ENCODE measurements around the gene PRRG3.

Gene PRRG3

DNA sequence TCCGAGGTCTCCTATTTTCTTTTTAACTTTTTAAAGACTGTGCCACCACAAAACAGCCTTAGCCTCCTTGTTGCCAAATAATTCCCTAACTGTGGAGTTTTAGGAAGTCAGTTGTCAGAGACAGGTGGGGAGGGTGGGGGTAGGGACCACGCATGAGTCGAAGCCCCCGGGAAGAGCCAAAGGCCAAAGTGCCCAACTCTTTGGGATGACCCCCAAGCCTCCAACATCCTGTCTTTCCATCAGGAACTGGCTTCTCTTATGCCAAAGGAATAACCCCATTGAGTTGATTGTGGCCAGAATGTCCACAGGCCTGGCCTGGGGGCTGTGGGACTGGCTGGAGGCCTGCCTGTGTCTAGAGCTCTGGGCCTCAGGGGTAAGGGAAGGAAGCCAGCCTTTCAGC, 5.8 kb downstream of the PRRG3 start:
- no peak overlapping the region for H3K4me3 Mint-ChIP-seq
- no peaks in the 10 kb centered on the region for H3K36me3 Mint-ChIP-seq
- no peak overlapping the region for H3K27ac Mint-ChIP-seq
- no peaks in the 10 kb centered on the region for H3K4me1 Mint-ChIP-seq
- H3K9me3 Mint-ChIP-seq = no peaks in the 10 kb centered on the region
- H3K27me3 Mint-ChIP-seq = peaks cover 8% of the 10 kb centered on the region
- no peak for ATAC-seq

- H3K36me3 Mint-ChIP-seq = no peaks in the 10 kb centered on the region
- peaks cover 3% of the 10 kb centered on the region for H3K27me3 Mint-ChIP-seq
- no peak overlapping the region for H3K27ac Mint-ChIP-seq
- H3K4me3 Mint-ChIP-seq = no peak overlapping the region
- ATAC-seq = no peak
- no peaks in the 10 kb centered on the region for H3K9me3 Mint-ChIP-seq
- H3K4me1 Mint-ChIP-seq = no peaks in the 10 kb centered on the region
Measured at GRCh38 chrX:151701531-151701930, 6.3 kb downstream of the PRRG3 start.

DNA sequence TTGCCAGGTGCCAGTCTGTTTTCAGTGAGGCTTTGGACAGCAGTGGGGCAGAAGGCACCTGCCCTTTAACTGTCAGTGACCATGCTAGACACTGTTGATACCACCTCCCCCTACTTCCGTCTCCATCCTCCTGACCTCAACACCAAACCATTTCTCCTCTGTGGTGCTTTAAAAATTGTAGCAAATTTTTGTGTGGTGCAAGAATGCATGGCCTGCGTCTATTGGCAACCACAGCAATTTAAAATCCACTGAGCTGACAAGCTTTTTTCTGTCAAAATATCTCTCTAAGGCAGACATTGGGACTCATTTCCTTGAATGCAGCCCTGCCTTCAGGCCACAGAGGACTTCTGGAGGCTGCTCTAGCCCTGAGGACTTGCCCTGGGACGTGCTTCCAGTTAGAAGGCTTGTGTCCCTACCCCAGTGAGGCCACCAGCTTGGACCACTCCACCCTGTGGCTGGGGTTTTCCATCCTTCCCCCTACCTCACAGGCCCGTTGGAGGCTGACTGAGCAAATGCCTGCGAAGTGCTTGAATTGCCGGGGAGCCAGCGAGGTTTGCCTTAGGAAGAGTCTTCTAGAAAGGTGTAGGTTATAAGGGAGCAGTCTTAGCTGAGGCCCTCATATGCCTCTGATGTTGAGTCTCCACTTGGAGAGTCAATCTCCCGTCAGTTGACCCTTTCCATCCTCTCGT, 6.9 kb downstream of the PRRG3 start:
- Mint-ChIP-seq H3K27ac (no peak overlapping the region), H3K4me1 (no peaks in the 10 kb centered on the region), H3K27me3 (no peaks in the 10 kb centered on the region), H3K4me3 (no peak overlapping the region), H3K9me3 (no peaks in the 10 kb centered on the region), H3K36me3 (no peaks in the 10 kb centered on the region)
- no peak for ATAC-seq

DNA sequence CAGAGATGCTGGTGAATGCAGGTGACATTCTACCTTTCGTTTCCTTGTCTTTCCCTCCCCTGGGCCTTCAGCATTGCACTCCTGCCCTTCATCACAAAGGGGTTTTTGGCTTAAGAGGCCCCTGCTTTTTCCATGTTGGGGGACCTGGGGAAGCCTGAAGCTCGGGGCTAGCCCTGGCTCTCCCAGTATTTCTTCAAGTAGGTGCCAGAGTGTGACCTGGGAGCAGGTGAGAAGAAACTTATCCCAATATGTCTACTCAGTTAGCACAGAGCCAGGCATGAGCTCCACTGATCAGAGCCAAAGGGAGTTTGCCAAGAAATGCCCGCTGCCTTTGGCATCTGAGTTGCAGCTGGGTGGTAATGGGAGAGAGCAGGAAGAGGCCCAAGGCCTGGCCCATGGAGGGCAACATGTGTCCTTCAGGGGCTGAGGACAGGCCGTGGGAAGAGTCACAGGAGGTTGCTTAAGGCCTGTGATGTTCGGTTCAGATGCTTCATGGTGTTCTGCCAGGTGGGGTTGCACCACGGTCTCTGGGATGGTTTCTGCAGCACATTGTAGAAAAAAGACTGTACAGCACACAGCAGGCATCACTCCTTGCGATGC, 7.6 kb downstream of the PRRG3 start:
- no peaks in the 10 kb centered on the region for H3K9me3 Mint-ChIP-seq
- ATAC-seq = no peak
- no peak overlapping the region for H3K27ac Mint-ChIP-seq
- H3K36me3 Mint-ChIP-seq = no peaks in the 10 kb centered on the region
- H3K4me3 Mint-ChIP-seq = no peak overlapping the region
- no peaks in the 10 kb centered on the region for H3K27me3 Mint-ChIP-seq
- no peaks in the 10 kb centered on the region for H3K4me1 Mint-ChIP-seq

- no peak for ATAC-seq
- Mint-ChIP-seq H3K9me3 (no peaks in the 10 kb centered on the region), H3K36me3 (no peaks in the 10 kb centered on the region), H3K27me3 (no peaks in the 10 kb centered on the region), H3K27ac (no peak overlapping the region), H3K4me1 (no peaks in the 10 kb centered on the region), H3K4me3 (no peak overlapping the region)
Measured at GRCh38 chrX:151703487-151703886, 8.2 kb downstream of the PRRG3 start.

DNA sequence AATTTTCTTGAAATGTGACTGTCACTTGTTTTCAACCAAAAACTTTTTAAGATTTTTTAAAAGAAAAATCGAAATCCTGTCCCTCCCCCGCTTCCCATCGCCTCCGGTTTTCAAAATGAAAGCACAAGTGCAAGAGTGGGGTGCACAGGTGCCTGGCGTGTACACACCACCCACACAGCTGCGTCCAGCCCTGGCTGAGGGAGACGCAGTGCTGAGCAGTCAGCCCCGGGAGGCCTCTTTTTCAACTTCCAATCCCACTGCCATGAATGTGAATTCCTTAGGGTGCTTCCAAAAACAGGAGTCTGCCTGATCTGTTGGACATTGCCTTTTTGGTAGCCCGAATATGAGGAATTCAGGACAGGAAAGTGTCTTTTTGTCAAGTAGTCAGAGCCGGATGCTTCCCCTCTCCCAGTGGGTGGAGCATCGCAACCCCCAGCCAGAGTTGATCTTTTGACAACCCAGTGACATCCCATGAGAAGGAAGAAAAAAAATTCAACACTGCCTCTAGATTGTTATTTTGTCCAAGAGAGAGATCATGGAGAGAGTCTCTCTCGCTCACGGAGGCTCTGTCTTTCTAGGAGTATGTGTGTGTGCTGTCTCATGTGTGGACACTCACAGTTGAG, 8.9 kb downstream of the PRRG3 start:
- H3K9me3 Mint-ChIP-seq = no peaks in the 10 kb centered on the region
- no peak overlapping the region for H3K4me3 Mint-ChIP-seq
- H3K27ac Mint-ChIP-seq = no peak overlapping the region
- H3K4me1 Mint-ChIP-seq = no peaks in the 10 kb centered on the region
- no peaks in the 10 kb centered on the region for H3K36me3 Mint-ChIP-seq
- no peaks in the 10 kb centered on the region for H3K27me3 Mint-ChIP-seq
- no peak for ATAC-seq

DNA sequence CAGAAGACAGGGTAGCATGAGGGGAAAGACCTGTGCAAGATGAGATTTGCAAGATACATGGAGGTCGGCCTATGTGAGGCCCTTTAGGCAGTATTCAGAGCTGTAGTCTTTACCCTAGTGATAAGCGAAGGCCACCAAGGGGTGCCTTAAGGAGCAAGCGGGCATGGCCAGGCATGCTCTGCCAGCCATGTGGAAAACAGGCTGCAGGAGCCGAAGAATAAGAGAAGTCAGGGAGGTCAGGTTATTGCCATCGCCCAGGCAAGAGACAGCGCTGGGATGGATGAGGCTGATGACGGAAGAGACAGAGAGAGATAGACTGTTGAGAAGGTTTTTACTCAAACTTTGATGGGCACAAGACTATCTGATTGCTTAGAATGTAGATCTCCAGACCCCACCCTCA, 13.6 kb downstream of the PRRG3 start:
- Mint-ChIP-seq H3K36me3 (no peaks in the 10 kb centered on the region), H3K4me1 (no peaks in the 10 kb centered on the region), H3K9me3 (no peaks in the 10 kb centered on the region), H3K27me3 (no peaks in the 10 kb centered on the region), H3K4me3 (no peak overlapping the region), H3K27ac (no peak overlapping the region)
- ATAC-seq = no peak

GRCh38 chrX:151710457-151710856, 15.2 kb downstream of the PRRG3 start:
- H3K27me3 Mint-ChIP-seq = no peaks in the 10 kb centered on the region
- no peak for ATAC-seq
- H3K27ac Mint-ChIP-seq = no peak overlapping the region
- no peaks in the 10 kb centered on the region for H3K4me1 Mint-ChIP-seq
- H3K4me3 Mint-ChIP-seq = no peak overlapping the region
- H3K36me3 Mint-ChIP-seq = no peaks in the 10 kb centered on the region
- H3K9me3 Mint-ChIP-seq = no peaks in the 10 kb centered on the region

DNA sequence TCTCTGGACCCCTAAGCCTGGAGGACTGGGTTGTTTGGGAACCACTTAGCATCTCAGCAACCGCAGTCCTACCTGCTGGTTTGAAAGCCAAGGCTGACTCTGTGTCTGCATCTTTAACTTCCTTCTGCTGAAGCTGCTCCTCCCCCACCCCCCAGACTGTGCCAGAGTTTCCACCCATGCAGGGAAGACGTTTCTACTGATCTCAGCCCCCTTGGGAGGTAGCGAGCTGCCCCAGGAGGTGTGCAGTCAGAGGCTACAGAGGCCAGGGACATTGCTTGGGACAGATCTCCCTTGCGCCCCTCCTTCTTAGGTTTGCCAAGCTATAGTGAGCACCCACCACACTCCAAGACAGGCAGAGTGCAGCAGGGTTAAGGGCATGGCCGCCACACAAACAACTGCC, 15.9 kb downstream of the PRRG3 start:
- no peaks in the 10 kb centered on the region for H3K4me1 Mint-ChIP-seq
- no peak overlapping the region for H3K4me3 Mint-ChIP-seq
- H3K9me3 Mint-ChIP-seq = no peaks in the 10 kb centered on the region
- no peaks in the 10 kb centered on the region for H3K36me3 Mint-ChIP-seq
- no peak for ATAC-seq
- H3K27ac Mint-ChIP-seq = no peak overlapping the region
- no peaks in the 10 kb centered on the region for H3K27me3 Mint-ChIP-seq

DNA sequence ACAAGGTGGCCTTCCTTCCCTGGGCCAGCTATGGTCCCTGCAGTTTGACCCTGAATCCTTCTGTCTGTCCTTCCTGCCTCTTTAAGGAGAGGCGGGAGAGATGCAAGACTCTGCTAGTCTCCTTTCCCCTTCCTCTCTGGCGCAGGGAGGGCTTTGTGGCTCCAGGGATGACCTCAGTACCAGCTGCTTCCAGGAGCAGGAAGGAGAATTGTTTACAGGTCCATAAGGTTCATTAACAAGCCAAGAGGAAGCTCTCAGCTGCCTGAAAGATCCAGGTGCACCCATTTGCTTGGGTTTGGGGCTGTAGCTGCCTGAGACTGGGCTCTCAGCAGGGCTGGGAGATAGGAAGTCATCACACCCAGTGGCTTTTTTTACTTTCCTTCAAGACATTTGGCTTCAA, 16.5 kb downstream of the PRRG3 start:
- H3K9me3 Mint-ChIP-seq = no peaks in the 10 kb centered on the region
- no peaks in the 10 kb centered on the region for H3K4me1 Mint-ChIP-seq
- H3K27me3 Mint-ChIP-seq = no peaks in the 10 kb centered on the region
- H3K27ac Mint-ChIP-seq = no peak overlapping the region
- H3K4me3 Mint-ChIP-seq = no peak overlapping the region
- no peak for ATAC-seq
- no peaks in the 10 kb centered on the region for H3K36me3 Mint-ChIP-seq

- Mint-ChIP-seq H3K36me3 (no peaks in the 10 kb centered on the region), H3K4me3 (no peak overlapping the region), H3K9me3 (no peaks in the 10 kb centered on the region), H3K27me3 (no peaks in the 10 kb centered on the region), H3K4me1 (no peaks in the 10 kb centered on the region), H3K27ac (no peak overlapping the region)
- no peak for ATAC-seq
Measured at GRCh38 chrX:151712253-151712652, 17.0 kb downstream of the PRRG3 start.

- no peak for ATAC-seq
- no peak overlapping the region for H3K27ac Mint-ChIP-seq
- no peaks in the 10 kb centered on the region for H3K27me3 Mint-ChIP-seq
- no peaks in the 10 kb centered on the region for H3K36me3 Mint-ChIP-seq
- H3K4me3 Mint-ChIP-seq = no peak overlapping the region
- H3K4me1 Mint-ChIP-seq = no peaks in the 10 kb centered on the region
- H3K9me3 Mint-ChIP-seq = no peaks in the 10 kb centered on the region
Measured at GRCh38 chrX:151713849-151714248, 18.6 kb downstream of the PRRG3 start.

DNA sequence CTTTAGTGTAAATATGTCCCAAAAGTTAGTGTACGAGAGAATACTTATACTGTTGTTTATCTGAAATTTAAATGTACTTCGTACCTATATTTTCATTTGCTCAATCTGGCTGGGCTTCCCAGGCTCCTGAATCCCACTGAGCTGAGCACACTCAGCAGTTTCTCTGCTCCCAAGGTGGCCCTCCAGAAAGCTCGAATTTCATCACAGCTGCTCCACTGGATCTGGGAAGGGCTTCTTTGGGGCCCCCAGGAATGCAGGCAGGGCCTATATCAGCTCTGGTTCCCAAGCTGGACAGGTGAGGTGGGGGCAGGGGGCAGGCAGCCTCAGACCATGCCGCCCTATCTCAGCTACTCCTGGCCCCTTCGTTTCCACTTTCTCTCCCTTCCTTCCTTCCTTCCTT, 19.1 kb downstream of the PRRG3 start:
- Mint-ChIP-seq H3K9me3 (no peaks in the 10 kb centered on the region), H3K27ac (no peak overlapping the region), H3K36me3 (no peaks in the 10 kb centered on the region), H3K4me1 (no peaks in the 10 kb centered on the region), H3K27me3 (no peaks in the 10 kb centered on the region), H3K4me3 (no peak overlapping the region)
- ATAC-seq = no peak

- H3K27ac Mint-ChIP-seq = no peak within 1 kb of the TSS
- H3K4me3 Mint-ChIP-seq = no peak within 1 kb of the TSS
- no peaks in the 10 kb centered on the region for H3K27me3 Mint-ChIP-seq
- no peak for ATAC-seq
- no peaks in the 10 kb centered on the region for H3K9me3 Mint-ChIP-seq
- H3K4me1 Mint-ChIP-seq = no peaks in the 10 kb centered on the region
- H3K36me3 Mint-ChIP-seq = no peaks in the 10 kb centered on the region
Measured at GRCh38 chrX:151715752-151716151, 20.5 kb downstream of the PRRG3 start, which contains the start of gene FATE1. FATE1 (plus strand) TSS chrX:151716035; CDS start chrX:151716120, 85 bp downstream.

DNA sequence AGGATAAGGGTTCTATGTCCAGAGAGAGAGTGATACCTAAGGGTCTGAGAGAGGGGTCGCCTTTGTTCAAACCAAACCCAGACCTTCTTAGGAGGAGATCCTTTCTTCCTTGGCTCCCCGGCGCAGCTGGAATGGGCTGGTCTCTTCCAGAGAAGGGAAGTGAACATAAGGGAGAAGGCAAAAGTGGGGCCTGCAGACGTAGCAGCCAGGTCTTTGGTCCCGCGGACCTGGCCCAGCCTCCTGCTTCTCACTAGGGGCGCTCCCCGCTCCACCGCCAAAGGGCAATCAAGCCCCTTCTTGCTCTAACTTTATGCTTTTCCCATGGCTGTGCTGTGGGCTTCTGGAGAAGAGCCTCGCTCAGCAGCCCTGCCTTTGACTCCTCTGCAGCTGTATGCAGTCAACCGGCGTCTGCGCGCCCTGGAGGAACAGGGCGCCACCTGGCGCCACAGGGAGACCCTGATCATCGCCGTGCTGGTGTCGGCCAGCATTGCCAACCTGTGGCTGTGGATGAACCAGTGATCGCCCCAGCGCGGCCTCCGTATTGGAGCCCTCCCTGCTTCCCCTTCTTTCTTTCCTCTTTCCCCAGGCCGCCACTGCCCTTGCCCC, 27.1 kb downstream of the PRRG3 start:
- H3K4me3 Mint-ChIP-seq = no peak overlapping the region
- ATAC-seq = no peak
- H3K36me3 Mint-ChIP-seq = no peaks in the 10 kb centered on the region
- H3K27ac Mint-ChIP-seq = no peak overlapping the region
- H3K4me1 Mint-ChIP-seq = no peaks in the 10 kb centered on the region
- no peaks in the 10 kb centered on the region for H3K9me3 Mint-ChIP-seq
- peaks cover 8% of the 10 kb centered on the region for H3K27me3 Mint-ChIP-seq

All from stimulated activated memory B cell treated with anti-CD40 and anti-IgM and Interleukin-4, amounts not matched to agents 10 μg/mL and 1 μg/mL and 100 μg/mL, for 72 hours (primary cell).